H1 (cell line): ENCODE measurements around the gene CDRT4. TPM values are rescaled to one million over a fixed set of nuclear protein-coding genes. Genes with fewer than 3 reads are reported as not detected.

Experiments
- CTCF ChIA-PET: fragments of 300-600 bp; sonication (Branson Sonifier 250); formaldehyde crosslinking; loops from one replicate; lab custom pipeline; 2021; ENCODE audit not compliant: partially characterized antibody; lab: Charles Lee
- POLR2A ChIA-PET: fragments of 300-600 bp; sonication (Branson Sonifier 250); formaldehyde crosslinking; loops from one replicate; lab custom pipeline; 2021; ENCODE audit warnings: inconsistent platforms; ENCODE audit not compliant: partially characterized antibody; lab: Charles Lee
- DNase-seq, 2 experiments: peaks; one replicate each; pipeline versions ENCODE4 v3.0.0 to v3.0.0-alpha.2; 2010 to 2022; ENCODE audit warnings: low spot score in 2 of 2, low read depth in 1 of 2, mixed read lengths in 1 of 2
- FAIRE-seq: peaks from 2 replicates; lab custom pipeline; 2011; peaks lifted over from hg19 to GRCh38; lab: Jason Lieb, UNC
- H2AFZ ChIP-seq: 2 replicates; pipeline ENCODE4 v1.8.1; 2012; ENCODE audit warnings: low read length, inconsistent platforms
- H2AK5ac ChIP-seq: 2 replicates; pipeline ENCODE4 v1.6.1; 2013; ENCODE audit warnings: low read depth, low read length
- H2BK120ac ChIP-seq: replicated peaks from 2 replicates; pipeline ENCODE3; 2013; ENCODE audit warnings: low read depth, low read length, inconsistent platforms
- H2BK12ac ChIP-seq: 2 replicates; pipeline ENCODE4 v1.6.1; 2013; ENCODE audit warnings: low read depth, low read length
- H2BK15ac ChIP-seq: 2 replicates; pipeline ENCODE4 v1.6.1; 2013; ENCODE audit warnings: low read length
- H2BK20ac ChIP-seq: 2 replicates; pipeline ENCODE4 v1.6.1; 2013; ENCODE audit warnings: low read length
- H2BK5ac ChIP-seq: 2 replicates; pipeline ENCODE4 v1.6.1; 2013; ENCODE audit warnings: low read depth, low read length
- H3K14ac ChIP-seq: 2 replicates; pipeline ENCODE4 v1.6.1; 2013; ENCODE audit warnings: inconsistent platforms; ENCODE audit not compliant: insufficient read length
- H3K18ac ChIP-seq: 2 replicates; pipeline ENCODE4 v1.6.1; 2013; ENCODE audit warnings: low read length; ENCODE audit errors: extremely low read depth
- H3K23ac ChIP-seq: 2 replicates; pipeline ENCODE4 v1.6.1; 2013; ENCODE audit warnings: inconsistent platforms; ENCODE audit not compliant: insufficient read length
- H3K23me2 ChIP-seq: 2 replicates; pipeline ENCODE4 v1.6.1; 2013; ENCODE audit warnings: low read depth, low read length
- H3K27ac ChIP-seq: 2 replicates; pipeline ENCODE4 v1.6.1; 2011; ENCODE audit warnings: low read depth, low read length, inconsistent platforms
- H3K27me3 ChIP-seq, 4 experiments: replicated peaks in 1 of 4; 1 replicate in 1 of 4; 2 replicates in 3 of 4; pipeline versions ENCODE4 v1.6.1 to v1.8.1; 2011 to 2013; ENCODE audit warnings: low read length in 3 of 4, mild to moderate bottlenecking in 3 of 4, inconsistent platforms in 2 of 4, mixed read lengths in 2 of 4, moderate library complexity in 1 of 4; ENCODE audit not compliant: control insufficient read depth in 3 of 4, insufficient read depth in 3 of 4; ENCODE audit errors: extremely low read depth in 1 of 4
- H3K36me3 ChIP-seq, 4 experiments: 2 replicates each; pipeline versions ENCODE4 v1.6.1 to v1.8.1; 2011 to 2013; ENCODE audit warnings: mild to moderate bottlenecking in 4 of 4, low read length in 3 of 4, moderate library complexity in 2 of 4, control low read depth in 1 of 4, inconsistent platforms in 1 of 4; ENCODE audit not compliant: insufficient read depth in 4 of 4, control insufficient read depth in 2 of 4
- H3K4ac ChIP-seq: replicated peaks from 2 replicates; pipeline ENCODE3; 2013; ENCODE audit warnings: low read length, low read depth, mixed read lengths, inconsistent platforms; ENCODE audit not compliant: insufficient read length
- H3K4me1 ChIP-seq, 4 experiments: replicated peaks in 1 of 4; 1 replicate in 1 of 4; 2 replicates in 3 of 4; pipeline versions ENCODE4 v1.6.1 to v1.8.1; 2011 to 2013; ENCODE audit warnings: low read length in 3 of 4, inconsistent platforms in 2 of 4, mixed read lengths in 1 of 4; ENCODE audit not compliant: insufficient read depth in 4 of 4, control insufficient read depth in 3 of 4
- H3K4me2 ChIP-seq, 2 experiments: 2 replicates each; pipeline versions ENCODE4 v1.6.1 to v1.8.1; 2011 to 2013; ENCODE audit warnings: low read depth in 2 of 2, low read length in 2 of 2, control low read depth in 1 of 2, inconsistent platforms in 1 of 2, mild to moderate bottlenecking in 1 of 2; ENCODE audit not compliant: insufficient read depth in 1 of 2
- H3K4me3 ChIP-seq, 4 experiments: fragments of 200-600, 300-600 bp in 1 of 4; sonication (generic), shearing (Covaris generic), sonication (Bioruptor Twin) in 1 of 4; 2 replicates each; pipeline versions ENCODE4 v1.5.1 to v1.8.1; 2011 to 2016; ENCODE audit warnings: low read length in 4 of 4, low read depth in 3 of 4, control low read depth in 2 of 4, inconsistent platforms in 2 of 4, mild to moderate bottlenecking in 2 of 4, mixed read lengths in 1 of 4, moderate library complexity in 1 of 4; ENCODE audit not compliant: insufficient read depth in 2 of 4; ENCODE audit errors: extremely low read depth in 1 of 4
- H3K56ac ChIP-seq: replicated peaks from 2 replicates; pipeline ENCODE3; 2013; ENCODE audit warnings: low read depth, mild to moderate bottlenecking, mixed read lengths, low read length, inconsistent platforms; ENCODE audit not compliant: insufficient read length
- H3K79me1 ChIP-seq: 2 replicates; pipeline ENCODE4 v1.6.1; 2013; ENCODE audit warnings: low read depth, low read length, control low read depth
- H3K79me2 ChIP-seq, 2 experiments: 2 replicates each; pipeline versions ENCODE4 v1.6.1 to v1.8.1; 2012 to 2013; ENCODE audit warnings: low read length in 2 of 2, mild to moderate bottlenecking in 2 of 2, inconsistent platforms in 1 of 2; ENCODE audit not compliant: insufficient read depth in 2 of 2, control insufficient read depth in 1 of 2
- H3K9ac ChIP-seq, 4 experiments: replicated peaks in 1 of 4; 1 replicate in 1 of 4; 2 replicates in 3 of 4; pipeline versions ENCODE4 v1.6.1 to v1.8.1; 2011 to 2013; ENCODE audit warnings: low read depth in 3 of 4, low read length in 3 of 4, control low read depth in 2 of 4, mild to moderate bottlenecking in 2 of 4, moderate library complexity in 2 of 4, inconsistent platforms in 1 of 4; ENCODE audit errors: extremely low read depth in 1 of 4
- H3K9me3 ChIP-seq, 2 experiments: 2 replicates each; pipeline versions ENCODE4 v1.6.1 to v1.8.1; 2012 to 2013; ENCODE audit warnings: mild to moderate bottlenecking in 2 of 2, moderate library complexity in 2 of 2, control low read depth in 1 of 2, inconsistent platforms in 1 of 2, low read depth in 1 of 2, low read length in 1 of 2, mixed read lengths in 1 of 2; ENCODE audit not compliant: insufficient read depth in 2 of 2
- H4K20me1 ChIP-seq, 2 experiments: replicated peaks in 1 of 2; 2 replicates each; pipeline versions ENCODE3 to v1.8.1; 2011 to 2013; ENCODE audit warnings: inconsistent platforms in 2 of 2, low read length in 2 of 2, mild to moderate bottlenecking in 1 of 2; ENCODE audit not compliant: insufficient read depth in 2 of 2, control insufficient read depth in 1 of 2
- H4K5ac ChIP-seq: 2 replicates; pipeline ENCODE4 v1.6.1; 2013; ENCODE audit warnings: low read length, low read depth, mixed read lengths, inconsistent platforms; ENCODE audit not compliant: insufficient read length
- H4K8ac ChIP-seq: 2 replicates; pipeline ENCODE4 v1.8.0; 2013; ENCODE audit warnings: mild to moderate bottlenecking, moderate library complexity, low read length, inconsistent platforms; ENCODE audit not compliant: insufficient read depth; ENCODE audit errors: extremely low read depth
- H4K91ac ChIP-seq: replicated peaks from 2 replicates; pipeline ENCODE3; 2013; ENCODE audit warnings: low read length, mixed read lengths, inconsistent platforms; ENCODE audit not compliant: insufficient read length
- CEBPB ChIP-seq: IDR thresholded peaks from 2 replicates; pipeline ENCODE4 v1.6.1; 2012; ENCODE audit warnings: low read depth, low read length
- FOSL1 ChIP-seq: IDR thresholded peaks from 2 replicates; pipeline ENCODE4 v1.6.1; 2011; ENCODE audit warnings: mild to moderate bottlenecking, low read depth, low read length, moderate library complexity; ENCODE audit not compliant: insufficient read depth
- GABPA ChIP-seq: IDR thresholded peaks from 2 replicates; pipeline ENCODE4 v1.6.1; 2011; ENCODE audit warnings: mild to moderate bottlenecking, low read length, moderate library complexity, borderline replicate concordance; ENCODE audit not compliant: insufficient read depth
- KDM4A ChIP-seq: IDR thresholded peaks from one replicate; pipeline ENCODE4 v1.7.1; 2012; ENCODE audit warnings: low read depth, mild to moderate bottlenecking, moderate library complexity, low read length, inconsistent platforms; ENCODE audit not compliant: severe bottlenecking
- KDM5A ChIP-seq: fragments of 200-600 bp; IDR thresholded peaks from 2 replicates; pipeline ENCODE4 v1.7.1; 2012; ENCODE audit warnings: mild to moderate bottlenecking, low read length, inconsistent platforms, mixed read lengths
- NRF1 ChIP-seq: IDR thresholded peaks from 2 replicates; pipeline ENCODE4 v1.6.1; 2011; ENCODE audit warnings: mild to moderate bottlenecking, low read depth, low read length, improper control_type of control experiment
- PHF8 ChIP-seq: fragments of 200-600 bp; sonication (generic); conservative IDR thresholded peaks from 2 replicates; pipeline ENCODE4 v1.7.1; 2012; ENCODE audit warnings: low read depth, mild to moderate bottlenecking, inconsistent platforms, low read length, moderate library complexity
- POLR2A ChIP-seq, 2 experiments: IDR thresholded peaks; 1 replicate in 1 of 2; 2 replicates in 1 of 2; pipeline ENCODE4 v1.6.1; 2011; ENCODE audit warnings: low read depth in 2 of 2, low read length in 2 of 2, mild to moderate bottlenecking in 2 of 2; ENCODE audit errors: control extremely low read depth in 1 of 2
- POU5F1 ChIP-seq: IDR thresholded peaks from 2 replicates; pipeline ENCODE4 v1.6.1; 2011; ENCODE audit warnings: low read depth, mild to moderate bottlenecking, low read length, moderate library complexity
- TCF12 ChIP-seq: IDR thresholded peaks from 2 replicates; pipeline ENCODE4 v1.6.1; 2011; ENCODE audit warnings: low read depth, mild to moderate bottlenecking, low read length
- YY1 ChIP-seq: IDR thresholded peaks from 2 replicates; pipeline ENCODE4 v1.6.1; 2011; ENCODE audit warnings: low read depth, mild to moderate bottlenecking, low read length
- ZNF274 ChIP-seq: IDR thresholded peaks from 2 replicates; pipeline ENCODE4 v1.7.0; 2012; ENCODE audit warnings: low read length, borderline replicate concordance; ENCODE audit errors: extremely low read depth
- WGBS, 2 experiments: shearing (Covaris generic) in 1 of 2; methylation state at CpG; one replicate each; pipeline versions ENCODE4 v1.1.6 to v1.1.7; 2013 to 2015; ENCODE audit warnings: low lambda C conversion rate in 2 of 2, mixed read lengths in 2 of 2, inconsistent platforms in 1 of 2, low coverage in 1 of 2, missing lambda C conversion rate in 1 of 2; ENCODE audit not compliant: insufficient replicate concordance in 2 of 2, insufficient coverage in 1 of 2, insufficient read length in 1 of 2; ENCODE audit errors: extremely low coverage in 1 of 2, missing lambda C conversion rate in 1 of 2; 5-methylcytosine and 5-hydroxymethylcytosine counted together
- polyA plus RNA-seq, 7 experiments: library from polyadenylated mRNA; depleted of rRNA in 3 of 7; stranded (reverse) in 5 of 7; unstranded in 2 of 7; fragments of >200 nt in 5 of 7; fragments of 200-250 nt in 2 of 7; gene quantifications; 1 replicate in 5 of 7; 2 replicates in 1 of 7; 4 replicates in 1 of 7; pipeline versions ENCODE4 v1.2.1 to v1.2.3, GENCODE V29; 2011 to 2013; ENCODE audit warnings: missing spikeins in 2 of 7, mixed read lengths in 2 of 7
- total RNA-seq: library from RNA; stranded (reverse); fragmentation: NEBNext Ultra II Directional; extraction: Animal tissue kit (Norgen Biotek cat#: 25700); gene quantifications from 2 replicates; pipeline ENCODE4 v1.2.1, GENCODE V29; 2021
- TF ChIP-seq, protein P1 (sequence below), 3 experiments: IDR thresholded peaks; 1 replicate in 2 of 3; 2 replicates in 1 of 3; pipeline versions ENCODE4 v1.5.1 to v1.6.1; 2011; ENCODE audit warnings: low read length in 3 of 3, mild to moderate bottlenecking in 3 of 3, inconsistent platforms in 2 of 3, low read depth in 1 of 3, moderate library complexity in 1 of 3; ENCODE audit not compliant: insufficient read depth in 1 of 3; ENCODE audit errors: control extremely low read depth in 1 of 3

CDRT4 gene
- total and polyA plus RNA-seq, 2 of the 8 experiments (the other 6 are each of a cell fraction or from before 2014, with no cell fraction given): 2.6 to 5.6 TPM

DNA sequence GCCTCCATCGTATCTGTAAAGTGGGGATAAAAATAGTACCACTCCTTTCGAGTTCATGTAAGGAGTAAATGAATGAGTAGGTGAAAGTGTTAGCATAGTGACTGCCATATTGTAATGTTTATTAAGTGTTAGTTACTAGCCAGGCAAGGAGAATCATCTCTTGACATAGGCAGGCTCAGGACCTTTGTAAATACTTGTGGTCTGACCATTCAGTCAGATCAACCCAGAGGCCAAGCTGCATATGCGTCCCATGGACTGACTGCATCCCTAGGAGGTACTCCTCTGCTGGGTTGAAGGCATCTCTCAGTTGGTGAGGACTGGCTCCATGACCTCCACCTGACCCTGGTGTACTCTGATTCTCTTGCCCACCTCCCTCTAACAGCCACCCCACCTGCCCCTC, 40.5 kb upstream of the CDRT4 start:
- Histone ChIP-seq H3K79me2 (no peaks in the 10 kb centered on the region), H3K23ac (no peak overlapping the region), H3K27me3 (no peaks in the 10 kb centered on the region), H2BK20ac (no peak overlapping the region), H3K14ac (no peak overlapping the region), H2AK5ac (no peak overlapping the region), H3K4me1 (no peaks in the 10 kb centered on the region), H3K79me1 (no peaks in the 10 kb centered on the region; the same call in 1 of the 2 replicates), H3K27ac (no peak overlapping the region), H3K56ac (no peak overlapping the region), H2BK15ac (no peak overlapping the region), H2BK120ac (no peak overlapping the region), H3K18ac (no peak overlapping the region), H3K4me3 (no peak overlapping the region), H3K36me3 (peaks cover 0 to 4% (median 0%) of the 10 kb centered on the region in 4 experiments; a peak in 1 of 8 replicates), H3K4ac (no peak overlapping the region), H2BK5ac (no peak overlapping the region; the same call in 1 of the 2 replicates), H3K23me2 (no peaks in the 10 kb centered on the region), H2AFZ (no peak overlapping the region), H2BK12ac (no peak overlapping the region), H4K20me1 (no peaks in the 10 kb centered on the region), H4K8ac (no peak overlapping the region), H3K9ac (no peak overlapping the region), H3K4me2 (no peak overlapping the region), H4K91ac (no peak overlapping the region), H4K5ac (no peak overlapping the region), H3K9me3 (no peaks in the 10 kb centered on the region)
- DNase-seq: no peak
- FAIRE-seq: no peak
- no peak for TF ChIP-seq NRF1
- TF ChIP-seq POLR2A (IDR thresholded peaks at IDR 0.05; ENCODE audit: control extremely low read depth in 1 of 2, low read depth in 2 of 2, low read length in 2 of 2): no peak
- no peak for TF ChIP-seq TCF12
- no peak for TF ChIP-seq YY1
- no peak for TF ChIP-seq CEBPB
- TF ChIP-seq KDM5A: no peak
- TF ChIP-seq GABPA: no peak
- no peak for TF ChIP-seq ZNF274
- TF ChIP-seq KDM4A: no peak
- TF ChIP-seq PHF8: no peak
- no peak for TF ChIP-seq POU5F1
- TF ChIP-seq, protein P1, sequence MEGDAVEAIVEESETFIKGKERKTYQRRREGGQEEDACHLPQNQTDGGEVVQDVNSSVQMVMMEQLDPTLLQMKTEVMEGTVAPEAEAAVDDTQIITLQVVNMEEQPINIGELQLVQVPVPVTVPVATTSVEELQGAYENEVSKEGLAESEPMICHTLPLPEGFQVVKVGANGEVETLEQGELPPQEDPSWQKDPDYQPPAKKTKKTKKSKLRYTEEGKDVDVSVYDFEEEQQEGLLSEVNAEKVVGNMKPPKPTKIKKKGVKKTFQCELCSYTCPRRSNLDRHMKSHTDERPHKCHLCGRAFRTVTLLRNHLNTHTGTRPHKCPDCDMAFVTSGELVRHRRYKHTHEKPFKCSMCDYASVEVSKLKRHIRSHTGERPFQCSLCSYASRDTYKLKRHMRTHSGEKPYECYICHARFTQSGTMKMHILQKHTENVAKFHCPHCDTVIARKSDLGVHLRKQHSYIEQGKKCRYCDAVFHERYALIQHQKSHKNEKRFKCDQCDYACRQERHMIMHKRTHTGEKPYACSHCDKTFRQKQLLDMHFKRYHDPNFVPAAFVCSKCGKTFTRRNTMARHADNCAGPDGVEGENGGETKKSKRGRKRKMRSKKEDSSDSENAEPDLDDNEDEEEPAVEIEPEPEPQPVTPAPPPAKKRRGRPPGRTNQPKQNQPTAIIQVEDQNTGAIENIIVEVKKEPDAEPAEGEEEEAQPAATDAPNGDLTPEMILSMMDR (IDR thresholded peaks at IDR 0.05; ENCODE audit: control extremely low read depth in 1 of 3, insufficient read depth in 1 of 3, low read depth in 1 of 3, low read length in 3 of 3): no peak
- TF ChIP-seq FOSL1: no peak
- CTCF ChIA-PET: interaction anchor here (1.2 to 1.4 kb wide), 2 partner anchors 62 to 249 kb away, joined by 3 read pairs; no protein-coding TSS in a partner anchor
- WGBS, 2 experiments: 98% methylated on average over 3 of the region's 3 CpGs; no CpG with 5 or more reads in 1 of the 2 experiments
- POLR2A ChIA-PET: no interaction called here
